Endodermal cell (in vitro differentiated cells): Measurements from ENCODE around the gene CHD2. TPM values are rescaled to one million over a fixed set of nuclear protein-coding genes. Genes with fewer than 3 reads are reported as not detected.

Experiments used
- DNase-seq: peaks from one replicate; pipeline ENCODE4 v3.0.0-alpha.2; 2017
- H3K27ac ChIP-seq: 2 replicates; pipeline ENCODE4 v1.5.1; 2013; ENCODE audit warnings: mild to moderate bottlenecking, low read depth, low read length, moderate library complexity
- H3K27me3 ChIP-seq: 2 replicates; pipeline ENCODE4 v1.6.1; 2013; ENCODE audit warnings: mild to moderate bottlenecking, low read length, moderate library complexity; ENCODE audit not compliant: insufficient read depth, control insufficient read depth, poor library complexity, severe bottlenecking
- H3K36me3 ChIP-seq: 2 replicates; pipeline ENCODE4 v1.7.0; 2013; ENCODE audit warnings: mild to moderate bottlenecking, low read length, moderate library complexity; ENCODE audit not compliant: control insufficient read depth, insufficient read depth
- H3K4me1 ChIP-seq: one replicate; pipeline ENCODE4 v1.7.0; 2013; ENCODE audit warnings: low read length; ENCODE audit not compliant: control insufficient read depth, insufficient read depth
- H3K4me3 ChIP-seq: 2 replicates; pipeline ENCODE4 v1.5.1; 2013; ENCODE audit warnings: mild to moderate bottlenecking, low read length, moderate library complexity
- H3K9ac ChIP-seq: 2 replicates; pipeline ENCODE4 v1.6.1; 2013; ENCODE audit warnings: mild to moderate bottlenecking, low read length, moderate library complexity; ENCODE audit not compliant: poor library complexity, severe bottlenecking; ENCODE audit errors: extremely low read depth
- H3K9me3 ChIP-seq: 2 replicates; pipeline ENCODE4 v1.6.1; 2013; ENCODE audit warnings: mild to moderate bottlenecking, low read length, moderate library complexity; ENCODE audit not compliant: control insufficient read depth
- H3K27ac Mint-ChIP-seq: 2 replicates; pipeline ENCODE4 v1.8.0; 2020; ENCODE audit warnings: mixed read lengths
- H3K27me3 Mint-ChIP-seq: 2 replicates; pipeline ENCODE4 v1.8.0; 2021; ENCODE audit warnings: mild to moderate bottlenecking, mixed read lengths; ENCODE audit not compliant: insufficient read depth
- H3K36me3 Mint-ChIP-seq: 2 replicates; pipeline ENCODE4 v1.8.0; 2020; ENCODE audit warnings: low read depth, mixed read lengths
- H3K4me1 Mint-ChIP-seq: 2 replicates; pipeline ENCODE4 v1.8.0; 2020; ENCODE audit warnings: mixed read lengths
- H3K4me3 Mint-ChIP-seq: 2 replicates; pipeline ENCODE4 v1.8.0; 2020; ENCODE audit warnings: mild to moderate bottlenecking, moderate library complexity, mixed read lengths
- H3K9me3 Mint-ChIP-seq: 2 replicates; pipeline ENCODE4 v1.8.0; 2020; ENCODE audit warnings: mild to moderate bottlenecking, mixed read lengths
- WGBS, 2 experiments: methylation state at CpG; one replicate each; pipeline versions ENCODE4 v1.1.5 to v1.1.7; 2013; ENCODE audit warnings: missing lambda C conversion rate in 2 of 2, mixed read lengths in 1 of 2; ENCODE audit not compliant: insufficient coverage in 1 of 2, insufficient read length in 1 of 2; 5-methylcytosine and 5-hydroxymethylcytosine counted together
- total RNA-seq, 2 donors: library from RNA; stranded (reverse); fragmentation: NEBNext Ultra II Directional in 1 of 2; extraction: Animal tissue kit (Norgen Biotek cat#: 25700) in 1 of 2; gene quantifications; 2 replicates in 1 of 2; 3 replicates in 1 of 2; pipeline ENCODE4 v1.2.1, GENCODE V29; 2021
- TF ChIP-seq, protein P1 (sequence below): fragments of 200-600 bp; sonication (generic); conservative IDR thresholded peaks from 2 replicates; pipeline ENCODE4 v1.5.0; 2021; ENCODE audit warnings: antibody characterized with exemption, mild to moderate bottlenecking

Gene CHD2
- total RNA-seq, 2 donors from 2014 or later: 116 to 127 TPM

DNA sequence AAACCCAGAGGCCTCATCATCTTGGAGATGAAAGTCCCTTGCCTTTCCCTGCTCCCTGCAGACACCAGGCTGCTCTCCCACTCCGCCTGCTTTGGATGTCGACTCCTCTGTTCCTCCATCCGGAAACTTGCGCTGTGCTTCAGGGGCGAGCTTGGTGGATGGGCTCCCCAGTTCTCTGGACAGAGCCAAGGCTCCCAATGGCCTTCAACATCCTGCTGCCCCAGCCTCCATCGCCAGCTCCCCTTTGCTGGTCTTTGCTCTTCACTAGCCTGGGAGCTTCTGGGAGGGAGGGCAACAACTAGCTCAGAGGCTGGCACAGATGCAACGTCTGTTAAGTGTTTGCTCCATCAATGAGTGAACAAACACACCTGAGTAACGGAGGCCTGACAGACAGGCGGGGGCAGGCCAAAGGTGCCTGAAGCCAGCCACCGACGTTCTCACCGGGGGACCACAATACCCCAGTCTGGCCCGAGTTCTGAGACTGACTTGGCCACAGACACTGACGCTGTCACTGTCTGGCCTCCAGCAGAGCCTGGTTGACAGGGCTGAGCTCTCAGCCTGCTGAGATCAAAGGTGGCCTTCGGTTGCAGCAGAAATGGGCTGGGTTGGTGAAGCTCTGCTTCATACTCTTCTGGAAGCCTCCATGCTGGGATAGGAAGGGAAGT lies 149.9 kb downstream of the CHD2 start:
- Mint-ChIP-seq H3K4me1 (no peaks in the 10 kb centered on the region), H3K27ac (no peak overlapping the region)
- peak overlapping the region; percentile 9 for H3K27ac ChIP-seq

DNA sequence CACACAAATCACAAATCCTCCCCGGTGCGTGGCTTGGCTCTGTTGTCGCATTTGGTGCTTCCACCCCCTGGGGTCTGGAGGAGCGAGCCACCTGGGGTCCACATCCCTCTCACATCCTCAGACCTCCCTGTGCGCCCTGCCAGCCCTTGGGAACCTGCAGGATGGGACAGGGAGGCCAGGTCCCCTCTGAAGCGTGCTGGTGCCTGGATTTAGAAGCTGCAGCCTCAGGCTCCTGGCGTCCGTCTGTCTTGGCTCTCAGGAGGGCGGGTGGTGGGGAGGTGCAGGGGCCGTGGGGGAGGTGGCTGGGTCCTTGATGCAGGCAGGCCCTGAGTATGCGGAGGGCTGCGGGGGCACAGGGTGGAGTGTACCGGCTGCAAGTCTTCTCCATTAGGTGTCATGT lies 150.5 kb downstream of the CHD2 start:
- Histone ChIP-seq H3K27me3 (no peaks in the 10 kb centered on the region), H3K4me3 (no peak overlapping the region), H3K9ac (no peak overlapping the region), H3K4me1 (no peaks in the 10 kb centered on the region), H3K27ac (peak overlapping the region; percentile 9), H3K9me3 (peaks cover 13% of the 10 kb centered on the region), H3K36me3 (peaks cover 76% of the 10 kb centered on the region)
- Mint-ChIP-seq H3K9me3 (peaks cover 10% of the 10 kb centered on the region), H3K27ac (no peak overlapping the region), H3K27me3 (no peaks in the 10 kb centered on the region), H3K4me1 (no peaks in the 10 kb centered on the region), H3K36me3 (peaks cover 83% of the 10 kb centered on the region), H3K4me3 (no peak overlapping the region)
- DNase-seq: no peak
- WGBS, 2 experiments: 94 to 100% methylated on average over 3 to 13 of the region's 13 CpGs
- TF ChIP-seq, protein P1, sequence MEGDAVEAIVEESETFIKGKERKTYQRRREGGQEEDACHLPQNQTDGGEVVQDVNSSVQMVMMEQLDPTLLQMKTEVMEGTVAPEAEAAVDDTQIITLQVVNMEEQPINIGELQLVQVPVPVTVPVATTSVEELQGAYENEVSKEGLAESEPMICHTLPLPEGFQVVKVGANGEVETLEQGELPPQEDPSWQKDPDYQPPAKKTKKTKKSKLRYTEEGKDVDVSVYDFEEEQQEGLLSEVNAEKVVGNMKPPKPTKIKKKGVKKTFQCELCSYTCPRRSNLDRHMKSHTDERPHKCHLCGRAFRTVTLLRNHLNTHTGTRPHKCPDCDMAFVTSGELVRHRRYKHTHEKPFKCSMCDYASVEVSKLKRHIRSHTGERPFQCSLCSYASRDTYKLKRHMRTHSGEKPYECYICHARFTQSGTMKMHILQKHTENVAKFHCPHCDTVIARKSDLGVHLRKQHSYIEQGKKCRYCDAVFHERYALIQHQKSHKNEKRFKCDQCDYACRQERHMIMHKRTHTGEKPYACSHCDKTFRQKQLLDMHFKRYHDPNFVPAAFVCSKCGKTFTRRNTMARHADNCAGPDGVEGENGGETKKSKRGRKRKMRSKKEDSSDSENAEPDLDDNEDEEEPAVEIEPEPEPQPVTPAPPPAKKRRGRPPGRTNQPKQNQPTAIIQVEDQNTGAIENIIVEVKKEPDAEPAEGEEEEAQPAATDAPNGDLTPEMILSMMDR: no peak

More for the DNA sequence above, 149.9 kb downstream of the CHD2 start:
- H3K4me1 ChIP-seq: no peaks in the 10 kb centered on the region
- TF ChIP-seq, protein P1: no peak
- H3K9ac ChIP-seq: no peak overlapping the region
- peaks cover 76% of the 10 kb centered on the region for H3K36me3 ChIP-seq
- H3K9me3 ChIP-seq: peaks cover 13% of the 10 kb centered on the region
- H3K27me3 Mint-ChIP-seq: no peaks in the 10 kb centered on the region
- peaks cover 83% of the 10 kb centered on the region for H3K36me3 Mint-ChIP-seq
- no peak overlapping the region for H3K4me3 ChIP-seq
- WGBS, 2 experiments: 88 to 89% methylated on average over 11 to 15 of the region's 15 CpGs
- DNase-seq: no peak
- H3K4me3 Mint-ChIP-seq: no peak overlapping the region
- no peaks in the 10 kb centered on the region for H3K27me3 ChIP-seq
- peaks cover 10% of the 10 kb centered on the region for H3K9me3 Mint-ChIP-seq

DNA sequence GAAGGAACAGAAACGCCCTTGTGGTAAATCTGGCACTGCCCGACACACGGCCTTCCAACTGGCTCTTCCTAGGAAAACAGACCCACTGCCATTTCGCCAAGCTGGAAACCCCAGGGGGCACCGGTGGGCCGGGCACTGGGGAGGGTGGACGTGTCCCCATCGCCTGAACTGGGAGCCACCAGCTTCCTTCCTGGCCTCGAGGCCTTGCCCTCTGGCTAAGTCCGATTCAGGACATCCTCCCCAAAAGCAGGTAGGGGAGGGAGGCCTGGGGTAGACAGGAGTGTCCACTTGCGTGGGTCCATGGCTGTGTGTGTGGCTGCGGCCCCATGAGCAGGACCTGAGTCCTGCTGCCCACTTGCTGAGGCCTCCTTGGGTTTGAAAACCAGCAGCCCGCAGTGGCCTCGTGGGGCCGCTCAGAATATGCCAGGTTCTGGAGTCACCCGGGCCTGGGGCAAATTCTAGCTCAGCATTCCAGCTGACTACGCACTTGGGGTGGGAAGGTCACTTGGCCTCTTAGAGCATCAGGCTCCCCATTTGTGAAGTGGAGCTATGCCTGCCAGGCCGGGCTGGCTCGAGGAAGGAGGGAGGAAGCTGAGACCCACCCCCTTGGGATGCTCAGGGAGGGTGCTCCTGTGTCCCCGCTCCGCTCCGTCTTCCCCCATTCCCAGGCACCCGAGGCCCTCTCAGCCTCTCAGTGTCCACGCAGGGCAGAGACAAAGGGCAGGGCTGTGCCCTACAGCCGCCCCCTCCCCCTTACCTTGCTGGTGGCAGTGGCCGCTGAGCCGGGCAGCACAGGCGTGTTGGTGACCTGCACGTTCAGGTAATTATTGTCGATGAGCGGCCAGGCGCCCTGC lies 151.3 kb downstream of the CHD2 start:
- no peaks in the 10 kb centered on the region for H3K27me3 ChIP-seq
- TF ChIP-seq, protein P1: no peak
- H3K36me3 Mint-ChIP-seq: peaks cover 83% of the 10 kb centered on the region
- H3K4me1 Mint-ChIP-seq: no peaks in the 10 kb centered on the region
- H3K4me3 Mint-ChIP-seq: no peak overlapping the region
- DNase-seq: no peak
- 95 to 98% methylated on average over 13 to 32 of the region's 32 CpGs for WGBS, 2 experiments
- peaks cover 7% of the 10 kb centered on the region for H3K9me3 ChIP-seq
- H3K27ac Mint-ChIP-seq: no peak overlapping the region
- H3K4me1 ChIP-seq: no peaks in the 10 kb centered on the region
- peaks cover 72% of the 10 kb centered on the region for H3K36me3 ChIP-seq
- H3K27me3 Mint-ChIP-seq: no peaks in the 10 kb centered on the region
- H3K9me3 Mint-ChIP-seq: peaks cover 4% of the 10 kb centered on the region
- no peak overlapping the region for H3K9ac ChIP-seq
- H3K4me3 ChIP-seq: no peak overlapping the region
- no peak overlapping the region for H3K27ac ChIP-seq
